Measurements from ENCODE around the gene UBAC2. TPM values are rescaled to one million over a fixed set of nuclear protein-coding genes. Genes with fewer than 3 reads are reported as not detected.
"Not testable (repeated sequence)": the region's sequence is repeated elsewhere in the genome, so short reads cannot be mapped to it uniquely, and the experiment has no call there.

The UBAC2 gene
- total RNA-seq, 1 donor: 43.4 TPM

DNA sequence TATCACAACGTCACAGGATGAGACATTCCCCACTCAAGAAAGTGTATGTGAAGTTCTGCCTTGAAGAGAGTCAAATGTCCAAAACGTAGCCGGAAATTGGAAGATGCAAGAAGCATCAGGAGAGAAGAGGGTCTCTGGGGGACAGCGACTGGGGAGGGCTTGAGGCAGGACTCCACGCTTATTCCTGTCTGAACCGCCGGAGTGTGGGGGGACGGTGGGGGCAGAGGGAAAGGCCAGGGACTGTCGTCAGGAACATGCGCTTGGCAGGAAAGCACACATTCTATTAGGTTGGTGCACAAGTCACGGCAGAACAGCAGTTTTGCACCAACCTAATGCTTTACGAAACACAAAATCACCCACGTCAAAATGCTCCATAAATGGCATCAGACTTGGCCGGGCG lies 205.3 kb downstream of the UBAC2 start:
- no peak for DNase-seq (ENCODE audit: low read depth in 2 of 3, low spot score in 2 of 3)

- DNase-seq (ENCODE audit: low read depth in 2 of 3, low spot score in 2 of 3): no peak
Observed at GRCh38 chr13:99406799-99407201, 206.1 kb downstream of the UBAC2 start.

- no peak for DNase-seq (ENCODE audit: low read depth in 2 of 3, low spot score in 2 of 3)
Observed at GRCh38 chr13:99407906-99408702, 207.4 kb downstream of the UBAC2 start.

DNA sequence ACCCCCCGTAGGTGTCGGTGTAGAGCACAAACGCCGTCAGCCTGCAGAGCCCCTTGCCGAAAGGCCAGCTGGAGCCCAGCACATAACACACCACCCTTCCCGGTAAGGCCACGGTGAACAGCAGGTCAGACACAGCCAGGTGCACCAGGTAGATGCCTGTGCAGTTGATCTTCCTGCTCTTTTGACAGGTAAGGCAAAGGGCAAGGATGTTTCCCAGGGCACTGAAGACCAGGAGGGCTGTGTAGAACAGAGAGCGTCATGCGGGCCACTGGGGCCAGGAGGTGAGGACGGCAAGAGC lies 208.0 kb downstream of the UBAC2 start:
- DNase-seq (ENCODE audit: low read depth in 2 of 3, low spot score in 2 of 3): no peak

- not testable (repeated sequence) for DNase-seq (ENCODE audit: low read depth in 2 of 3, low spot score in 2 of 3)
Observed at GRCh38 chr13:99409461-99410083, 208.9 kb downstream of the UBAC2 start.

GRCh38 chr13:99410646-99411475 lies 210.2 kb downstream of the UBAC2 start:
- not testable (repeated sequence) for DNase-seq (ENCODE audit: low read depth in 2 of 3, low spot score in 2 of 3)

DNA sequence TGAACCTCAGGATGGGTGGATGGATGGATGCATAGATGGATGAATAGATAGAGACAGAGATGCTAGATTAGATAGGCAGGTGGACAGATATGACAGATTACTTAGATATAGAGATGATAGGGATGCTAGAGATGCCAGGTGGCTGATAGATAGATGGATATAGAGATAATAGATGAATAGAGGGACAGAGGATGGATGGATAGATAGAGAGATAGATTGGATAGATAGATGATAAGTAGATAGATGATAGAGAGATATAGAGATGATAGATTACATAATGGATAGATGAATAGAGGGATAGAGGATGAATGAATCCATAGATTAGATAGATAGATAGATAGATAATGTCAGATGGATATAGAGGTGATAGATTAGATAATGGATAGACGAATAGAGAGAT lies 212.2 kb downstream of the UBAC2 start:
- no peak for DNase-seq (ENCODE audit: low read depth in 2 of 3, low spot score in 2 of 3)

- DNase-seq (ENCODE audit: low read depth in 2 of 3, low spot score in 2 of 3): no peak
Observed at GRCh38 chr13:99414048-99414995, 213.7 kb downstream of the UBAC2 start.

- DNase-seq (ENCODE audit: low read depth in 2 of 3, low spot score in 2 of 3): no peak
Observed at GRCh38 chr13:99415014-99415650, 214.5 kb downstream of the UBAC2 start.

DNA sequence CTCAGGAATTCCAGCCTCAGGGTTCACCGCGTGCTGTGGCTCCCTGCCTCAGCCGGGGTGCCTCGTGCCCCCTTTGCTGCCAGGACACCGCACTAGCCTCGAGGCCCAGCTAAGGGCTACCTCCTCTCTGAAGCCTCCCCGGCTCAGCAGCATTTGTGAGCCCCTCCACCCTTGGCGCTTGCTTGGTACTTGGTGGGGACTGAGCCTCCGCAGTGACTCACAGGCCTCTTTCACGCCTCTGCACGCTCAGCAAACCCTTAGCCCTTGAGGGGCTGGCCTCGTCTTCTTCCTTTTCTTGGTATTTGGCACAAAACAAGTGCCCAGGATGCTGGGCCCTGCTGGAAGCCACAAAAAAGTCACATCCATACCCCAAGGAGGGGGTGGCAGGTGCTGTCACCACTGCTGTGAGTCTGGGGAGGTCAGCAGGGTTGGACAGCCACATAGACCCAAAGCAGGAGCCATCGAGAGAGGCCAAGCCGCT lies 215.2 kb downstream of the UBAC2 start:
- no peak for DNase-seq (ENCODE audit: low read depth in 2 of 3, low spot score in 2 of 3)

GRCh38 chr13:99416411-99417121 lies 215.9 kb downstream of the UBAC2 start:
- no peak for DNase-seq (ENCODE audit: low read depth in 2 of 3, low spot score in 2 of 3)

DNA sequence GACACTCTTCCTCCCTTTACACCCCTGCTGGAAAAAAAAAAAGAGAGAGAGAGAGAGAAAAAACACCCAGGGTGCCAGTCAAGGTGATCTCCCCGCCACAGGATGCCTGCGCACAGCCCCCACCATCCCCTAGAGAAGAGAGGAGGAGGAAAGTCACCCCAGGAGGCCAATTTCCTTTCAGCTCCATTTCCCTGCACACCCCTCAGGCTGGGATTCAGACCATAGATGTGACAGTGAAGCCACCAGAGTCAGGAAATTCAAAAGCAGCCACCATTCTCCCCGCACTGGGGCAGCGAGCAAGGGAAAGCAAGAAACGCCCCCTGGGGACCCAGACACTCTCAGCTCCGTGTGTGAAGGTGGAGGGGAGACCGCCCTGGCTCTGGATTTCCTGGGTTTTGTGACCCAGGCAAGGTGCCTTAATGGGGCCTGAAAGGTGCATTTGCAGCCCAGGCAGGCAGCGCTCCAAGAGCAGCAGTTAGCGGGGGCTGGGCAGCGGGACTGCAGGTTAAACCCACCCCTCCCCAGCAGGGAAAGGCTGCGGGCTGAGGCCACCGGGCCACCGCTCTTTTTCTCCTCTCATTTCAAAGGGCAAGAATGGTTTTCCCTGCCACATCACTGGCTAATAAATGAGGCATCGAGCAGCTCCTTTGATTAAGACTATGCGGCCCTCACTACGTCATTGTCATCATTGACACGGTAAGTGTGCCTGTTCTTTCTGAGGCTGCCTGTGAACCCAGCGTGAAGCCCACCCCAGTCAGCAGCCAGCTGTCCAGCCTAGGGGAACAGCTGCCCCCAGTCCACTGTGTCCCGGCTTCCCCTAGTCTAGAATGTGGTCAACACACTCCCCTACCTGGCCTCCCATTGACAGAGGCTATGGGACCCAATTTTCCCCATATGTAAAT lies 216.8 kb downstream of the UBAC2 start:
- DNase-seq (ENCODE audit: low read depth in 2 of 3, low spot score in 2 of 3): no peak

DNA sequence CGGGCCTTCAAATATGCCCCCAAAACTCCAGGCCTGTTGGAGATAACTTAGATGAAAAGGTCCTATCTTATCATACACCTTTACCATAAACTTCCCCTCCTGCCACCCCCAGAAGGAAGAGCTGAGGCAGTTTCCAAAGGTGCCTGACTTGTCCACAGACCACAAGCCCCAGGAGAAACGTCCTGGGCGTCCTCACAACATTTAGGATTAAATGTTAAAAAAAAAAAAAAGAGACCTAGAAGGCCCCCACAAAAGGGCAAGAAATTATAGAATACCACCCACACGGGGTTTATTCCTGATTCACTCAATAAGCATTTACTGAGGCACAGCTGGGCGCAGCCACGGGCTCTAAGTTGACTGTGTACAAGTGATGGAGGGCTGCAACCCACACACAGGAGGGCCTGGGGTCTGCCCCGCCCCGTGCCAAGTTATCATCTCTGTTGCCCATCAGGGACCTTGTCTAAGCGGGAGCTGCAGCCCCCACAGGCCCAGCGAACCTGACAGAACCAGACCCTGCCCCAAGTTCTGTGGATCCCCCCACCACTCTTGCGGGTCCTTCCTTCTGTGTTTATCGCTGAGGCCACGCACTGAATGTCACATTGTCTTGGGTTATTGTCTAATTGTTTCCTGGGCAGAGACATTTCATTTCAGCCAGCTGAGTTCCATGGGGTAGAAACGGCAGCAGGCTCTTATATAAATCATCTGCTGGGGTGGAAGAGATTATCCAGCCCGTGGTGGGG lies 217.6 kb downstream of the UBAC2 start:
- no peak for DNase-seq (ENCODE audit: low read depth in 2 of 3, low spot score in 2 of 3)

DNA sequence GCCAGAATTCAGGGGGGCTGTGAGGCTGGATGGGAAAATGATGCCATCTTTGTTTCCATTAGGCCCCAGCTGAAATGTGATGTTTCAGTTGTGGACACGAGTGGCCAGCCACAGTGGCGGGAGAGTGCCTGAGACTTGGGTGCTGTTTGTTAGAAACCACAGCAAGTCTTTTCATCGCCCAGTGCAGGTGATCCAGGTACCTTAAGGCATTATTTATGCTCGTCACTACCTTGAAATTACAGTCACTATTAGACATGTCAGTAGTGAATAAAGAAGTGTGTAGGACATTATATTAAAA lies 218.1 kb downstream of the UBAC2 start:
- no peak for DNase-seq (ENCODE audit: low read depth in 2 of 3, low spot score in 2 of 3)

DNA sequence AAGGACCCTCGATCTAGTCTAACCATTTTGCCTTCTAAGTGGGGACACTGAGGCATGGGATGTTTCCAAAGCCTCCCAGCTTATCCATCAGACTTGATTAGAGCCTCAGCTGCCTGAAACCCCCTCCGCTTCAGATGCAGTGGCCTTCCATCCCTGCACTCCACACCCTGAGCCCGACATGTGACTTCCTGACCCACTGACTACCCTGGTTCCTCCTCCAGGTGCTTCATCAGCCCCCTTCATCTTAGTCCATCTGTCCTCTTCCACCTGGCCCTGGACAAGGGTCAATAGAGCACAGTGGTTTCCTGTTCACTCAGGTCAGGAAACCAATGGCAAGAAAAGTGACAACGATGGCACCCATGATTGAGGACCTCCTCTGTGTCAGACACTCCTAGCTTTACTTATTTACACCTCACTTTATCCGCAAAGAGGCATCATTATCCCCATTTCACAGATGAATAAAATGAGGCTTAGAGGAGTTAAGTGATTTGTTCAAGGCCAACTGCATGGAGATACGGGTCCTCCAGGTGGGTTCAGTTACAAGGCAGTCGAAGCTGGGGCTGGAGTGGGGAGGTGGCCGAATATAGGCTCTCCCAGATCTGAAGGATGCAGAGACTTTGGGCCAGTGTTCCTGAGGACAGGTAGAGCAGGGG lies 219.1 kb downstream of the UBAC2 start:
- DNase-seq (ENCODE audit: low read depth in 2 of 3, low spot score in 2 of 3): no peak

DNA sequence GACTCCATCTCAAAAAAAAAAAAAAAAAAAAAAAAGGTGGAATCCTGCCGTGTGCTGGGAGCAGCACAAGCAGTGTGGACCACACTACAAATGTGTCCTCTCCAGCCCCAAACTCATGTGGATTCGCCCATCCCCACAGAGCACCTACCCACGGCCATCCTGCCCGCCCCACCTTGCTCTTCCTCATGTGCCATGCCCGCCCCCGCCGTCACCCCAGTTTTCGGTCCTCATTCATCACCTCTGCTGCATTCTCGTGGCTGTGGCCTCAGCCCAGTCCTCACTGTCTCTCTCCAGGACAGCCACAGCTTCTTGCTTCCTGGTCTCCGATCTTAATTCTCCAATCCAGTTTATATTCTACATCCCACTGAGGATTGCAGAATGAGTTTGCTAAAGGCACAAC lies 220.6 kb downstream of the UBAC2 start:
- no peak for DNase-seq (ENCODE audit: low read depth in 2 of 3, low spot score in 2 of 3)
